ENCODE results near the gene EFHB. TPM values are rescaled to one million over a fixed set of nuclear protein-coding genes. Genes with fewer than 3 reads are reported as not detected.

EFHB gene
- total and polyA plus RNA-seq, 2 of the 13 experiments (the other 11 are each of a cell fraction or from before 2014, with no cell fraction given) = 0.15 to 0.42 TPM

- TF ChIP-seq MYPOP (CRISPR knock-in tag; IDR thresholded peaks at IDR 0.05) (no peak), SCMH1 (CRISPR knock-in tag; IDR thresholded peaks at IDR 0.05; ENCODE audit: borderline replicate concordance) (no peak), NCOA5 (CRISPR knock-in tag; IDR thresholded peaks at IDR 0.05) (no peak), CREB3 (CRISPR knock-in tag; IDR thresholded peaks at IDR 0.05) (no peak), TMF1 (CRISPR knock-in tag; IDR thresholded peaks at IDR 0.05; ENCODE audit: low read depth) (no peak), ZNF556 (CRISPR knock-in tag; IDR thresholded peaks at IDR 0.05; ENCODE audit: borderline replicate concordance) (no peak), ZNF891 (CRISPR knock-in tag; IDR thresholded peaks at IDR 0.05) (peak; percentile 88), ZFP1 (CRISPR knock-in tag; IDR thresholded peaks at IDR 0.05) (no peak), PBX2 (CRISPR knock-in tag; IDR thresholded peaks at IDR 0.05) (no peak), MTF1 (CRISPR knock-in tag; IDR thresholded peaks at IDR 0.05) (no peak), ZNF207 (IDR thresholded peaks at IDR 0.05; ENCODE audit: borderline replicate concordance) (no peak), ESRRA (CRISPR knock-in tag; IDR thresholded peaks at IDR 0.05; ENCODE audit: low read depth) (0 out of 2 replicates have a peak, but pooled peaks have one; percentile 11), KAT7 (CRISPR knock-in tag; IDR thresholded peaks at IDR 0.05; ENCODE audit: borderline replicate concordance) (no peak), HES4 (CRISPR knock-in tag; IDR thresholded peaks at IDR 0.05; ENCODE audit: borderline replicate concordance) (no peak), ZNF18 (CRISPR knock-in tag; IDR thresholded peaks at IDR 0.05; ENCODE audit: insufficient replicate concordance) (peak; percentile 28), ZNF3 (CRISPR knock-in tag; IDR thresholded peaks at IDR 0.05) (no peak), ZNF318 (CRISPR knock-in tag; IDR thresholded peaks at IDR 0.05) (no peak)
Measured at GRCh38 chr3:19947549-19948225, 13.7 kb upstream of the EFHB start (continued).

All from HepG2 (cell line).